ENCODE results near the gene SLFN12. TPM values are rescaled to one million over a fixed set of nuclear protein-coding genes. Genes with fewer than 3 reads are reported as not detected.

The SLFN12 gene
- total RNA-seq, 1 experiment from 2014 or later: 14.5 TPM

DNA sequence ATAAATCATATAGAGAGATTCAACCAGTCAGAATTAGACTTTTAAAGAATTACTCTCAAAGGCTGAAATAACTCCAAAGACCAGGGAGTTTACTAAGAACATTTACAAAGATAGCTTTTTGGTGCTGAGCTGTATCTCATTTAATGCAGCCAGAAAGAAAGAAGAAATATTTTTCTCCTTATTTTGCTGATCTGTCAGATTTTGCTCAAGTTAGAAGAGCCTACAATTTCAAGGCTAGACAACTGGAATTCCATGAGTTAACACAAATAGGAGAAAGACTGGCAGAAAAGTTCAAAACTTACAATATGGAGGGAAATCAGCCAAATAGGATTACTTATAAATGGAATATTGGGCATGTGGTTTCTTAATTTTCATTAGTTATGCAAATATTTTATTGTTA is 6.1 kb upstream of the SLFN12 start:
- Histone ChIP-seq H3K4me2 (ENCODE audit: insufficient read depth, insufficient read length, low read length) (no peak overlapping the region), H3K27ac (ENCODE audit: insufficient read length, low read depth, low read length) (no peak overlapping the region), H2BK5ac (ENCODE audit: insufficient read length, low read length) (no peak overlapping the region), H2AK5ac (ENCODE audit: insufficient read length, low read length) (no peak overlapping the region), H3K23ac (ENCODE audit: insufficient read length, low read depth, low read length) (no peak overlapping the region), H3T11ph (ENCODE audit: low read length) (no peak overlapping the region), H4K5ac (ENCODE audit: insufficient read length, low read depth, low read length) (no peak overlapping the region), H3K27me3 (ENCODE audit: insufficient read depth, low read length) (peaks cover 5% of the 10 kb centered on the region; the same call in 1 of the 2 replicates), H4K8ac (replicated peaks; ENCODE audit: insufficient read length, low read depth, low read length) (no peak overlapping the region), H3K9me3 (ENCODE audit: control insufficient read depth, low read depth, low read length) (no peaks in the 10 kb centered on the region), H3K4me1 (ENCODE audit: insufficient read depth, low read length) (no peaks in the 10 kb centered on the region; the same call in none of the 2 replicates), H4K91ac (ENCODE audit: insufficient read length, low read depth, low read length) (no peak overlapping the region), H4K20me1 (ENCODE audit: control insufficient read depth, insufficient read depth, insufficient read length) (no peaks in the 10 kb centered on the region), H2AFZ (ENCODE audit: low read length) (no peak overlapping the region), H3K79me2 (ENCODE audit: insufficient read depth, low read length) (no peaks in the 10 kb centered on the region), H3K4ac (ENCODE audit: low read depth, low read length) (no peak overlapping the region), H2BK120ac (ENCODE audit: low read depth, low read length, poor library complexity, severe bottlenecking) (no peak overlapping the region), H3K9ac (ENCODE audit: extremely low read depth, insufficient read length, low read length) (no peak overlapping the region), H3K23me2 (ENCODE audit: insufficient read length, low read depth, low read length, poor library complexity, severe bottlenecking) (no peaks in the 10 kb centered on the region), H2BK15ac (ENCODE audit: low read depth, low read length) (no peak overlapping the region), H2BK12ac (ENCODE audit: insufficient read length, low read depth, low read length) (no peak overlapping the region), H3K18ac (ENCODE audit: insufficient read length, low read depth, low read length) (no peak overlapping the region), H3K56ac (ENCODE audit: insufficient read length, low read depth, low read length) (no peak overlapping the region), H2BK20ac (ENCODE audit: low read depth, low read length, poor library complexity, severe bottlenecking) (no peak overlapping the region), H3K14ac (ENCODE audit: insufficient read depth, low read length) (no peak overlapping the region), H3K79me1 (ENCODE audit: insufficient read depth, low read depth, low read length, poor library complexity, severe bottlenecking) (no peaks in the 10 kb centered on the region)
- Mint-ChIP-seq H3K4me3 (no peak overlapping the region), H3K4me1 (peaks cover 19 to 23% of the 10 kb centered on the region in 2 experiments), H3K9me3 (no peaks in the 10 kb centered on the region; a peak in 1 of 5 replicates), H3K27ac (no peak overlapping the region), H3K27me3 (ENCODE audit: low read depth) (peaks cover 29% of the 10 kb centered on the region), H3K36me3 (ENCODE audit: insufficient read depth in 1 of 3, low read depth in 3 of 3) (peaks cover 0 to 2% (median 0%) of the 10 kb centered on the region in 3 experiments; a peak in 3 of 7 replicates)
- DNase-seq: no peak
- no peak for TF ChIP-seq CTCF (conservative IDR thresholded peaks at IDR 0.05)

Measured in H9 (cell line).